Fibroblast of peridontal ligament (primary cell): Measurements from ENCODE around the gene WBP2.
"Not testable (repeated sequence)": the region's sequence is repeated elsewhere in the genome, so short reads cannot be mapped to it uniquely, and the experiment has no call there.

Experiments used
- DNase-seq: peaks from one replicate; pipeline ENCODE4 v3.0.0-alpha.2; 2010; ENCODE audit errors: extremely low read depth

The WBP2 gene

DNA sequence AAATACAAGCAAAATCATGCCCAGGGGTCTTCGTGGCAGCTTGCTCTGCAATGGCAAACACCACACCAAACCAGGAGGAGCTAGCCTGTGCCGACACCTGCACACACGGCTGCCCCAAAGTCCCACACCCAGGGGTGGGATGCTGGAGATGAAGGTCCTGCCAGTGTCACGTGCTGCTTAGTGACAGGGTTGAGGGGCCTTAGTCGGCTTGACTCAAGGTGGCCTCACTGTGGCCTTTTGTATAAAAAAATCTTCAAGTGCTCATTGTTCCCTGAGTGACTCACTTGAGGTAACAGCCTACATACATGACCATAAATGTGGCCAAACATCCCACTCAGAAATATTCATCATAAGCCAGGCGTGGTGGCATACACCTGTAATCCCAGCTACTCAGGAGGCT lies 34.3 kb upstream of the WBP2 start:
- no peak for DNase-seq

DNA sequence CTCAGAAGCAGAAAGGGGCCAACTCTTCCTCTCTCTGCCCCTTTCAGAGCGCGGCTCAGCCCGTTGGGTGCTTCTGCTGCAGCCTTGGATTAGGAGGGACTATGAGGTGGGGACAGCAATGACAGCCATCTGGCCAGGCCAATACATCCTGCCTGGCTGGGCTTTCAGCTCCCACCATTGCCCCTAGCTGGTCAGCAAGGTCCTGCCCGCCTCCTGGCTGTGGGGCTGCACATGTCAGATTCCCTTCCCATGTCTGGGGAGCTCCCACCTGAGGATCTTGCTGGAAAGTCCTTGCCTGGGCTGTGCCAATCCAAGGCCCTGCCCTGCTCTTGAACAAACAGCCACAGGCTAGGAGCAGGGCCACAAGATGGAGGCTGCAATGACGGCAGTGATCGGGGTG lies 33.3 kb upstream of the WBP2 start:
- DNase-seq: no peak

DNA sequence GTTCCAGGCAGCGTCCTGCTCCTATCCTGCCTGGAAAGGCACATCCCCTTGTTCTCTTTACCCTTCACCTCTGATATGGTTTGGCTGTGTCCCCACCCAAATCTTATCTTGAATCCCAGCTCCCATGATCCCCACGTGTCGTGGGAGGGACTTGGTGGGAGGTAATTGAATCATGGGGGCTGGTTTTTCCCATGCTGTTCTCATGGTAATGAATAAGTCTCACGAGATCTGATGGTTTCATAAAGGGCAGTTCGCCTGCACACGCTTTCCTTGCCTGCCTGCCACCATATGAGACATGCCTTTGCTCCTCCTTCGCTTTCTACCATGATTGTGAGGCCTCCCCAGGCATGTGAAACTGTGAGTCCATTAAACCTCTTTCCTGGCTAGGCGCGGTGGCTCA lies 30.7 kb upstream of the WBP2 start:
- DNase-seq: not testable (repeated sequence)

DNA sequence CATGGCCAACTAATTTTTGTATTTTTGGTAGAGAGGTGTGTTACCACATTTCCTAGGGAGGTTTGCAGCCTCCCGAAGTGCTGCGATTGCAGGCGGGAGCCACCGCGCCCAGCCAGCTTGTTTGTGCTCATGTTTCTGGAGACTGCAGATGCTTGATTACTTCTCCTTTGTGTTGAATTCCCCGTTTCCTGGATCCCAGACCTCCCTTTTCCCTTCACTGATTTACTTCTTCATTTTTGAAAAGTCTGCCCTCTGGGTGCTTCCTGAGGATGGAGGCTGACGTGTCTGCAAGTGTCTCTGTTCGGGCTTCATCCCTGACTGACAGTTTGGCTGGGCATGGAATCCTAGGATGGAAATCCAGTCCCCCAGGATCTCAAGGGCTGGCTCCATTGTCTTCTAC lies 30.3 kb upstream of the WBP2 start:
- DNase-seq: no peak

DNA sequence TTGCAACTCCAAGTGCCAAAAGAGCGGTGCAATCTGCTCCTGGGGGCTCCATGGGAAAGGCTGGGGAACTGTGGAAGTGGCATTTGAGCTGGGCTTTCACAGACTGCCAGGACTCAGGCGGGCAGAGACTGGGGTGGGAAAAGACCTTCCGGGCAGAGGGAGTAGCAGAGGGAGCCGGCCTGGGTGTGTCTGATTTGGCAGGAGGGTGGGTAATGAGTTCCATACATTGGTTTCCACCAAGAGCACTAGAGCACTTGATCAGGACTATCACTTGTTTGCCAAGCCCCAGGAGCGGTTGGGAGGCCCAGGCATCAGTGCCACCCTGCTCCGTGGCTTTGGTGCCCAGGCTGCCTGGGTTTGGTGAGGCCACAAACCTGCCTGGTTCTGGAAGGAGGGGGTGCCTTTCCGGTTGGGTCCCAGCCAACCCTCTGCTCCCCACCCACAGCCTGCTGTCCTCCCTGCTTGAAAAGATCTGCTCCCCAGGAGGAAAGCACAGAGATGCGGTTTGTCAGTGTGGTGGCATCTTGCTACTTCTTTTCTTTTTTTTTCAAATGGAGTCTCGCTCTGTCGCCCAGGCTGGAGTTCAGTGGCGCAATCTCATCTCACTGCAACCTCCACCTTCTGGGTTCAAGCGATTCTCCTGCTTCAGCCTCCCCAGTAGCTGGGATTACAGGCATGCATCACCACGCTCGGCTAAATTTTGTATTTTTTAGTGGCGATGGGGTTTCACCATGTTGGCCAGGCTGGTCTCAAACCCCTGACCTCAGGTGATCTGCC lies 26.7 kb upstream of the WBP2 start:
- DNase-seq: no peak

DNA sequence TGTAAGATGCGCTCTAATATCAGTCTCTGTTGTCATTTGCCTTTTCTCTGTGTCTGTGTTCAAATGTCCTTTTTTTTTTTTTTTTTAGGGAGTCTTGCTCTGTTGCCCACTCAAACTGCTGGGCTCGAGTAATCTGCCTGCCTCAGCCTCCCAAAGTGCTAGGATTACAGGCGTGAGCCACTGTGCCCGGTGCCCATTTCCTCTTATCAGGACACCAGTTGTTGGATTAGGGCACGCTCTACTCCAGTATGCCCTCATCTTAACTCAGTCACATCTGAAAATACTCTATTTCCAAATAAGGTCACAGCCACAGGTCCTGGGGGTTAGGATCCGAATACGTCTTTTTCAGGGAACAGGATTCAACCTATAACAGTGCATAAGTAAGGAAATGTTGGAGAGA lies 25.1 kb upstream of the WBP2 start:
- DNase-seq: no peak

DNA sequence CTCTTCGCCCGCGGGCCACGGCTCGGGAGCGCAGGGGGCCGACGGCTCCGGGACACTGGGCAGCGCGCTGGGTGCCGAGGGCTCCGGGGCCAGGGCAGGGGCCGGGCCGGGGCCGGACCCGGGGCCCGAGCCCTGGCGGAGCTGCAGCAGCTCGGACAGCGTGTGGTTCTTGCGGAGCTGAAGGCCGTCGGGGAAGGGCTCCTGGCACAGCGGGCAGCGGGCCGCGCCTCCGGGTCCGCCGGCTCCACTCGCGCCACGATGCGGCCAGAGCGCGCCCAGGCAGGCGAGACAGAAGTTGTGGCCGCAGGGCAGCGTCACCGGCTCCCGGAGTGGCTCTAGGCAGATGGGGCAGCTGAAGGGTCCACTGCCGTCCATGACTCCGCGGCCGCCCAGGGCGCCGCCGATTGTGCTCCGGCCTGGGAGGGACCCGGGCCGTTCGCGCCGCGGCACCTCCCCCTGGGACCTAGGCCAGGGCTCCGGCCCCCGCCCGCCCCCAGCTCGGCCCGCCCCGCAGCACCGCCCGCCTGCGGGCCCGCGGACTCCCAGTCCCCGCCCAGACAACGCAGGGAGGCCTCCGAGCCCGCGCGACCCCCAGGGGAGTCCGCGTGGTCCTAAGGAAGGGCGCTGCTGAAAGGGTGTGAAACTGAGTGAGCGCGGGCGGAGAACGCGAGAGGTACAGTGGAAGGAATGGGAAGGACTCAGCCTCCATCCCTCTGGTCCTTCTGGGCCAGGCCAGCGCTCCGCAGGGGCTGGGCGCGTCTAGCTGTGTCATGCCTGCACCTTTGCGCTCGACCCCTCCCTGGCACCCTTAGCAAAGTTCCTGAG lies 23.3 kb upstream of the WBP2 start, which contains the start of gene TRIM47:
Gene TRIM47, minus strand, starts transcription at position 408 of the 825 bp plus-strand sequence. Its CDS starts 33 bp downstream, at position 375.
- DNase-seq: peak; percentile 49

DNA sequence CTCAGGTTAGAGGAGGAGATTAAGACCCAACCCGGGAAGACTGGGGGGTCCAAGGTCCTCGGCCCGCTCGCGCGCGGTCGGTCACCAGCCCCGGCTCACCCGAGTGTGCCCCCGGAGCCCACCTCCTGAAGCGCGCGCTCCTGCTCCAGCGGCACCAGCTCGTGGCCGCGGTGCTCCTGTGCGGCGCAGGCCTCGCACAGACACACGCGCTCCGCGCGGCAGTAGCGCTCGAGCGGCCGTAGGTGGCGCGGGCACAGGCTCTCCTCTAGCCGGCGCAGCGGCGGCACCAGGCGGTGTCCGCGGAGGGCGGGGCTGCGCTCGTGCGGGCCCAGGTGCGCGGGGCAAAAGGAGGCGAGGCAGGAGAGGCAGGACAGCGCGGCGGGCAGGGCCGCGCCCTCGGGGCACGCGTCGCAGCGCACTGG lies 22.6 kb upstream of the WBP2 start:
- DNase-seq: peak; percentile 61

DNA sequence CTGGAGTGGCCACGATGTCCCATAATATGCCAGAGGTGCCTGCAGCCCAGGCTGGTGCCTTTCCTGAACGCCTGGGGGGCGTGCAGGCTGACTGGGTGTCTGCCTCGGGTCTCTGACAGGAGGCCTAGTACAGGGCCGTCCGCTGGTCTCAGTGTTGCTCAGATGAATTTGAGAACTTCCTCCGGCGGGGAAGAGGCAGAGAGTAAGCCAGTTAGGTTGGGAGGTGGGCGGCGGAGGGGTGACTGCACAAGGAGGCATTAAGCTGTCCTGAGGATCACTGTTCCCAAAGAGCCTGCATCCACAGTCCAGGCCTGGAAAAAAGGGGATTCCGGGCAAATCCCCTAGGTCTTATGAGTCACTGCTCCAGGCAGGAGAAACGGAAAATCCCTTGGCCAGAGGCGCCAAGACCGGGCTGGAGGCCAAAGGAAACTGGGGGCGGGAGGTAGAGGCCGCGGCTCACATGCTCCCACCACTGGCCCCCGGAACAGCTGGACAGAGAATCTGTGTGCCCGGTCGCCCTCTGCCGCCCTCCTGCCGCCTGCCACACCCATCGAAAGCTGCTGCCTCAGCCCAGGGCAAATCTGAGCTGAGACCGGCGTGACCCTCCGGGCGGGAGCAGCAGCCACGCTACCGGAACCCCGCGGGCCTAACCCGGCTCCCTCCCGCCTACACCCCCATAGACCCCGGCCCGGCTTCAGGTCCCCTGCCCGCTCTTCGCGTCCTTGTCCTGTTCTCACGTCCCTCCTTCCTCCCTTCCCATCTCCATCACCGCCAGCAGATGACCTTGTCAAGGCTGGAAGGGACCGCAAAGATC lies 22.0 kb upstream of the WBP2 start:
- peak; percentile 97 for DNase-seq

DNA sequence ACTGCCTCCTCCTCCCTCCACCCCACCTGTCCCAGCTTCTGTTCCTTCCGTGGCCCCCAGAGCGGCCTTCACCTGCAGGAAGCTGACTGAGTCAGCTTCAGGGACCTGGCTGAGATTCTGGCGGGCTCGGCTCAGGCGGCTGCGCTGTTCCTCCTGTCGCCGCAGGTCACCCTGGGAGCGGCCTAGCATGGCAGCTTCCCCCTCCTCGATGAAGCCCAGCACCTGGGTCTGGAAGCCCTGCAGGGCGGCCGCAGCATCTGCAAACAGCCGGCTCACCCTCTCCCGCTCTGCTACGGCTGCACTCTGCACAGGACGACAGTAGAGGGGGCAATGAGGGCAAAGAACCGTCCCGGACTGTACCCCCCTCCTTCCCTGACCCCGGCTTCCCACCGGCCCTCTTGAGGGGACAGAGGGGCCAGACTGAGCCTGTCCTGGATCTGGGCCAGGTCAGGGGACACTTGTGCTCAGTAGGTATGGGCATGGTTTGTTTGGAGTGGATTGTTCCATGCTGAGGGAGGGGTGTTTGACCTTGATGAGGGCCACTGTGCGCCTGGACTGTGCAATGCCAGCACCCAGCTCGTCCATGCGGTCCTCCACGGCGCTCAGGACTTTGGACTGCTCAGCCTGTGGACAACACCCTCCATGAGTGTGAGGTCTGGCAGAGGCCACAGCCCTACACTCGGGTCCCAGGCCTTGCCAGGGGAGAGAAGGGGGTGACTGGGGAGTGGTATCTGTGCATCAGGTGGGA lies 21.2 kb upstream of the WBP2 start:
- no peak for DNase-seq

DNA sequence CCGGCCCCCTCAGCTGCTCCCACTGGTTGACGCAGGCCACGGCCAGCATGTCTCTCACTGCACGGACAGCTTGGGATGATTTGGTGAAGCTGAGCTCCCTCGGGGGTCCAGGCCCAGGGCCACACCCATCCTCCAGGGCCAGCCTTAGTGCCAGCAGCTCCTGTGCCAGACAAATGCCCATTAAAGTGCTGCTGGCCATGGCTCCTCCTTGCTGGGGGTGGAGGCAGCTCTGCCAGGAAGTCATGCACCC lies 20.7 kb upstream of the WBP2 start:
- no peak for DNase-seq

DNA sequence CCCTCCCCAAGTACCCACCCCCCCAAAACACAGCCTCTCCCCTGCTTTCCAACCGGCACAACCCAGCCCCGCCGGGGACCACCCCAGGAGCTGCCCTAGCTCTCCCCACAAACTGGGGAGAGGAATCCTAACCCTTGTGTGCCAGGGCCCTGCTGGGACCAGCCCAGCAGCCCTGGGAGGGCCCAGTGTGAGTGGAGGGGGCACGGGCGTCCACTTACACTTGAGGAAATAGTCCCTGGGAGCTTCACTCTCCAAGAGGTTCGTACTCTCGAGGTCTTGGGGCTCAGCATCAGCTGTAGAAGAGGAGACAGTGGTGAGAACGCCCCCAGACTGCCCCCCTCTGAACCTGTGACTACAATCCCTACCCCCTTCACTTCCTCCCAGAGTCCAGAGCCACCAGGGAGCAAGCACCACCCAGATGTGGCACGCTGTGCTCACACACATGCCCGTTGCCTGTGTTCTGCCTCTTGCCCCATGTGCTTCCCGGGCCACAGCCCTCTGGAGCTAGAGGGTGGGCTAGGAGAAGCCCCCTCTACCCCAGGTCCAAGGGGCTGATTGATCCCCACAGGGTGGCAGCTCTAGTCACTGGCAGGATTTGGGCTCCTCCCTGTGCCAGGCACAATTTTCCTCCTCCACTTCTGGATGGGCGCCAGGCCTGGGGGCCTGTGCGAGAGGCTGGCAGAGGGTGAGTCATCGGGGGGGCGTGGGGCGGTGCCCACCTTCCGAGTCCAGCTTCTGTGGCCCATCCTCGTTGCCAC lies 20.2 kb upstream of the WBP2 start:
- DNase-seq: no peak

DNA sequence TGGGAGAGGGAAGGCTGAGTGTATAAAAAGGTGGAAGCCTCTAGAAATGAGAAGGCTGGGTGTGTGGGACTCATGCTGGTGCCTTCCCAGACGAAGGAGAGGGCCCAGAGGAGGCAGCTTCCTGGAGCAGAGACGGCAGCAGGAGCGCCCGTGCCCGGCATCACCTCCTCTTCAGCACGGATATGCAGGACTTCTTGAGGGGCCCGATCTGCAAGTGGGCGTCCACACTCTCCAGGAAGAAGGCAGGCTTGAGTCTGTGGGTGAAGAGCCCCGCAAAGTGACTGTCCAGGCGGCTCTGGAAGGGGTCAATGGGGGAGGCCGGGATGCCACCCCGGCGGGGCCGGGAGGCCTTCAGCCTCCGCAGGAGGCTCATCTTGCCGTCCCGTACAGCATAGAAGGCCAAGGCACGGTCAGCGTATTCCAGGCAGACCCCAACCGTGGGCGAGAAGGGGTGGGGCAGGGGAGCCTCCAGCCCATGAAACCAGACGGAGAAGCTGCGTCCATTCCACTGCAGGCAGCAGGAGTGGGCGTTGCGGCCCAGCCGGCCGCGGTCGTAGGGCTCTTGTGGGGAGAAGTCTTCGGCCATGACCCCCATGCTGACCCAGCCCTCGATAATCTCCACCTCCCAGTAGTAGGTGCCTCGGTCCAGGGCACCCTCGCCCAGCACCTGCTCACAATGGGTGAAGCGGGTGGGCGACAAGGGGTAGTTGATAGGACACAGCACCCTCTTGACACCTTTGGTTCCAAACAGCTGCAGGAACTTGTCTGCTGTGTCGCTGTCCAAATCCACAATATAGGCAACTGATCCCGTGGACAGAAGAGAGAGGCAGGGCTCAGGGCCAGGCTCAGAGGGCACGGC lies 19.4 kb upstream of the WBP2 start:
- DNase-seq: no peak

DNA sequence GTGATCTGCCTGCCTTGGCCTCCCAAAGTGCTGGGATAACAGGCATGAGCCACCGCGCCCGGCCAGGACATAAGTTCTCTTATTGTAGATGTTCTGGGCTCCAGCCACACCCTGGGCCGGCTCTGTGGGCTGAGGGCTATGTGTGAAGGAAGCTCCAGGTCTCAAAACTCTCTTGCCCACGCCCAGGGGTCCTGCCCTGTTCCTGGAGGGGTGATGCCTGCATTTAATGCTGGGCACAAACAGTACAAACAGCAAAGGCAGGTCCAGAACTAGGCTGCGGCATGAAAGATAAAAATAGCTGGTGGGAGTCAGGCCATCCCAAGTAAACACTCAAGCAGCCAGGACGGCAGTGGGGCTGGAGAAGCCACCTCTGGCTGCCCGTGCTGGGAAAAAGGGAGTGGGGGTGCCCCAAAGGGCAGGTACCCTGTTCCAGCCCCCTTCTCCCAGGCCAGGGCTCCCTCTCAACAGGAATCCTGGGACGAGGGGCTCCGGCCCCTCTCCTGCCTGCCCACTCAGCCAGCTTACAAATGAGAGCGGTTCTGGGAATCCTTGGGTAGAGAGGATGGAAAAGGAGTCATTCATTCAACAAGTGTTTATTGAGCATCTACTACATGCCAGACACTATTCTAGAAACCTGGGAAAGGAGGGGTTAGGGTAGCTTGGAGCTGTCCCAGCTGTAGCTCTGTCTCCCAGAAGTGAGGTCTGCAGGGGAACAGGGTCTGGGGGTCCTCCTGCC lies 18.6 kb upstream of the WBP2 start:
- DNase-seq: no peak

DNA sequence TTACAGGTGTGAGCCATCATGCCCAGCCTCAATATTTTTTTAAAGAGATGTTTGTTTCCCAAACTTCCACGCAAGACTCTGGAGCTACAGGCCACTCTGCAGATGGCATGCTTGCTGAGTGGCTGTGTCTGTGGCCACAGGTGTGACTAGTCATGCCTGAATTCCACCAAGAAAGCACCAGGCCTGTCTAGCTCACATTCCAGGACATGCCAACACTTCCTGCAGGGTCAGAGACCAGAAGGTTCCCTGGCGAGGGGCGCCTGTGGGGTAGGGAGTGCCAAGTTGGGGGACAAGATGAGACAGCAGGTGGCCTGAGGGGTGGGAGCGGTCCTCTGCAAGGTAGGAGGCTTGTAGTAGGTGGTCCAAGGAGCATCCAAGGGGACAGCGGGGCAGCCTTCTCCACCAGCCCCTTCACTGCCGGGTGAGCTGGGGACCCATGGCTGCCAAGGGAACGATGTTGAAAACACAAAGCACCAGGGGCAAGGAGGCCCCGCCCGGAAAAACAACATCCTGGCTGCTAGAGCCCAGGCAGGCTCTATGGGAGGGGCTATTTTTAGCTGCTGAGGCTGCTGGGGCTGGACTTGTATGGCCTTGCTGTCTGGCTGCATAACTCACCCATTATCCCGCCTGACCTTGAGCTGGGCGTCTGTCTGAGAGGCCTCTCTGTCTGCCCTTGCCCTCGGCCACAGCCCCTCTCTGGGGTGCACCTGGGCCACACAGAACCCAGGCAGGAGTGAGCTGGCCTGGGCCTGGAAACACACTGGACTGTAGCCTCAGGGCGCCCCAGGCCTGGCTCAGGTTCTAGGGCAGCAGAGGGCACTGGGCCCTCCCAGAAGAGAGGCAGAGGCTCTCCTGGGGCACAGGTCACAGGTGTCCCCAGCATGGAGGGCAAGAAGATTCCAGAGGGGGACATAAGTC lies 17.6 kb upstream of the WBP2 start:
- peak; percentile 71 for DNase-seq

DNA sequence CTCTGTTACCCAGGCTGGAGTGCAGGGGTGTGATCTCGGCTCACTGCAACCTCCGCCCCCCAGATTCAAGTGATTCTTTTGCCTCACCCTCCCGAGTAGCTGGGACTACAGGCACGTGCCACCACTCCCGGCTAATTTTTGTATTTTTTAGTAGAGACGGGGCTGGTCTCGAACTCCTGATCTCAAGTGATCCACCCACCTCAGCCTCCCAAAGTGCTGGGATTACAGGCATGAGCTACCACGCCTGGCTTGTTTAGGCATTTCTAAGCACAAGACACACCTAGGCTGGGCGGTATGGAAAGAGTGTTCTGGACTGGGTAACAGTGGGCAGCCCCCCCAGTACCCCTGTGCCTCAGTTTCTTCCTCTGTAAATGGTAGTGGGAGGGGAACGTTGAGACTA lies 15.1 kb upstream of the WBP2 start:
- DNase-seq: not testable (repeated sequence)

DNA sequence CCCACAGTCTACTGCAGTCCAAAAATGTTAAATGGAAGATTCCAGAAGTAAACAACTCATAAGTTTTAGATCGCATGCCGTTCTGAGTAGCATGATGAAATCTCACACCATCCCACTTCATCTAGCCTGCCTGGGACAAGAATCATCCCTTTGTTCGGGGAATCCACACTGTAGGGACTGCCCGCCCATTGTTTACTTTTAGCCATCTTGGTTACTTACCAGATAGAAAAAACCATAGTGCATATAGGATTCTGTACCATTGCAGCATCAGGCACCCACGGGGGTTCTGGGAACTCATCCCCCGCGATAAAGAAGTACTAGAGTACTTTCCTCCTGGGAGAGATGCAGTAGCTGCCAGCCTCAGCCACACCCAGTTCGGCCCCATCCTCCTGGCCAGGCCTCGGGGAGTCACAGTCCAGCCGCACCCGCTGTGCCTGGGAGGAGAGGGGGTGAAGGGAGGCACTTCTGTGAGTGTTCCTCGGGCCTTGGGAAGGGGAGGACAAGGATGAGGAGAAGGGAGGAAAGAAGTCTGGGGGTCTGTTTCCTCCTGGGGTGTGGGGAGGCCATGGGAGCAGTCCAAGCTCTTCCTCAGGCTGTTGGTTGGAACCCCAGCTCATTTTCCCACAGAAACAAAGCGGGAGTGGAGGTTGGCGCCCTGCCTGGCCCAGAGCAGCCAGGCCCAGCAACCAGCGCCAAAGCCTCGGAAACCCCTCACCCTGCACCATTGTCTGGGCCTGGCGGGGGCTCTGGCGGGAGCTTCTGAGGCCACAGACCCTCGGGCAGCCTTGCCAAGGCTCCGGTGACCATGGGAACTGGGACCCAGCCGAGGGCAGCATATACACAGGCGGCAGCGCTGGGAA lies 14.4 kb upstream of the WBP2 start:
- DNase-seq: peak; percentile 84
